ENCODE results near the gene SMIM38.

The SMIM38 gene

GRCh38 chr11:69160296-69161116, 4.8 kb downstream of the SMIM38 start:
- no peak for DNase-seq (ENCODE audit: low spot score)

GRCh38 chr11:69161117-69161407, 5.3 kb downstream of the SMIM38 start:
- DNase-seq (ENCODE audit: low spot score) = no peak

GRCh38 chr11:69162505-69162904, 6.8 kb downstream of the SMIM38 start:
- no peak for DNase-seq (ENCODE audit: low spot score)

GRCh38 chr11:69163842-69164241, 8.1 kb downstream of the SMIM38 start:
- DNase-seq (ENCODE audit: low spot score) = no peak

- no peak for DNase-seq (ENCODE audit: low spot score)
Observed at GRCh38 chr11:69164824-69165223, 9.1 kb downstream of the SMIM38 start.

GRCh38 chr11:69165775-69166174, 10.0 kb downstream of the SMIM38 start:
- no peak for DNase-seq (ENCODE audit: low spot score)

GRCh38 chr11:69166218-69167115, 10.7 kb downstream of the SMIM38 start:
- peak; percentile 63 for DNase-seq (ENCODE audit: low spot score)

GRCh38 chr11:69167130-69167915, 11.6 kb downstream of the SMIM38 start:
- no peak for DNase-seq (ENCODE audit: low spot score)

GRCh38 chr11:69167916-69168691, 12.4 kb downstream of the SMIM38 start:
- DNase-seq (ENCODE audit: low spot score) = no peak

- no peak for DNase-seq (ENCODE audit: low spot score)
Observed at GRCh38 chr11:69169479-69169878, 13.7 kb downstream of the SMIM38 start.

GRCh38 chr11:69170704-69171103, 15.0 kb downstream of the SMIM38 start:
- no peak for DNase-seq (ENCODE audit: low spot score)

- no peak for DNase-seq (ENCODE audit: low spot score)
Observed at GRCh38 chr11:69171476-69172240, 15.9 kb downstream of the SMIM38 start.

GRCh38 chr11:69172674-69173073, 16.9 kb downstream of the SMIM38 start:
- no peak for DNase-seq (ENCODE audit: low spot score)

GRCh38 chr11:69173331-69173730, 17.6 kb downstream of the SMIM38 start:
- DNase-seq (ENCODE audit: low spot score) = no peak

- DNase-seq (ENCODE audit: low spot score) = no peak
Observed at GRCh38 chr11:69173925-69174581, 18.3 kb downstream of the SMIM38 start.

GRCh38 chr11:69174841-69175240, 19.1 kb downstream of the SMIM38 start:
- no peak for DNase-seq (ENCODE audit: low spot score)

- DNase-seq (ENCODE audit: low spot score) = no peak
Observed at GRCh38 chr11:69178819-69179482, 23.2 kb downstream of the SMIM38 start.

- DNase-seq (ENCODE audit: low spot score) = no peak
Observed at GRCh38 chr11:69180226-69180625, 24.5 kb downstream of the SMIM38 start.

GRCh38 chr11:69180726-69181125, 25.0 kb downstream of the SMIM38 start:
- DNase-seq (ENCODE audit: low spot score) = no peak

- no peak for DNase-seq (ENCODE audit: low spot score)
Observed at GRCh38 chr11:69183613-69184012, 27.9 kb downstream of the SMIM38 start.

All from COLO829 (cell line).